KMS-11 (cell line): ENCODE results near the gene BANF2.

Source experiments
- H2AFZ ChIP-seq: fragments of 200-600 bp; sonication (generic); 2 replicates; pipeline ENCODE4 v1.6.1; 2016; ENCODE audit warnings: antibody characterized with exemption, mixed run types, low read depth
- H3K27ac ChIP-seq: fragments of 200-600 bp; sonication (generic); 2 replicates; pipeline ENCODE4 v1.6.1; 2016; ENCODE audit warnings: mild to moderate bottlenecking, mixed run types
- H3K27me3 ChIP-seq: fragments of 200-600 bp; sonication (generic); 2 replicates; pipeline ENCODE4 v1.6.1; 2017; ENCODE audit warnings: mild to moderate bottlenecking, low read depth, mixed run types, moderate library complexity; ENCODE audit not compliant: insufficient read depth
- H3K36me3 ChIP-seq: fragments of 200-600 bp; sonication (generic); 2 replicates; pipeline ENCODE4 v1.6.1; 2017; ENCODE audit warnings: mild to moderate bottlenecking, mixed run types; ENCODE audit not compliant: insufficient read depth
- H3K4me1 ChIP-seq: fragments of 200-600 bp; sonication (generic); 2 replicates; pipeline ENCODE4 v1.6.1; 2016; ENCODE audit warnings: mild to moderate bottlenecking, low read depth, mixed run types; ENCODE audit not compliant: poor library complexity, severe bottlenecking
- H3K4me2 ChIP-seq: fragments of 200-600 bp; sonication (generic); 2 replicates; pipeline ENCODE4 v1.7.0; 2016; ENCODE audit warnings: mild to moderate bottlenecking, mixed run types
- H3K4me3 ChIP-seq: fragments of 200-600 bp; sonication (generic); IDR thresholded peaks from 2 replicates; pipeline ENCODE4 v1.6.1; 2017; ENCODE audit warnings: low read depth, low read length, mixed read lengths; ENCODE audit not compliant: insufficient read depth
- H3K79me2 ChIP-seq: fragments of 200-600 bp; sonication (generic); 2 replicates; pipeline ENCODE4 v1.6.1; 2016; ENCODE audit warnings: low read depth, mixed run types; ENCODE audit not compliant: insufficient read depth
- H3K9ac ChIP-seq: fragments of 200-600 bp; sonication (generic); 2 replicates; pipeline ENCODE4 v1.6.1; 2016; ENCODE audit warnings: mild to moderate bottlenecking, mixed run types
- H4K20me1 ChIP-seq: fragments of 200-600 bp; sonication (generic); 2 replicates; pipeline ENCODE4 v1.6.1; 2016; ENCODE audit warnings: mild to moderate bottlenecking, mixed run types; ENCODE audit not compliant: insufficient read depth
- TF ChIP-seq, protein P1 (sequence below): fragments of 200-600 bp; sonication (generic); conservative IDR thresholded peaks from 2 replicates; pipeline ENCODE4 v1.6.1; 2017; ENCODE audit warnings: low read depth, mild to moderate bottlenecking, antibody characterized with exemption, low read length, moderate library complexity, mixed read lengths

BANF2 gene

DNA sequence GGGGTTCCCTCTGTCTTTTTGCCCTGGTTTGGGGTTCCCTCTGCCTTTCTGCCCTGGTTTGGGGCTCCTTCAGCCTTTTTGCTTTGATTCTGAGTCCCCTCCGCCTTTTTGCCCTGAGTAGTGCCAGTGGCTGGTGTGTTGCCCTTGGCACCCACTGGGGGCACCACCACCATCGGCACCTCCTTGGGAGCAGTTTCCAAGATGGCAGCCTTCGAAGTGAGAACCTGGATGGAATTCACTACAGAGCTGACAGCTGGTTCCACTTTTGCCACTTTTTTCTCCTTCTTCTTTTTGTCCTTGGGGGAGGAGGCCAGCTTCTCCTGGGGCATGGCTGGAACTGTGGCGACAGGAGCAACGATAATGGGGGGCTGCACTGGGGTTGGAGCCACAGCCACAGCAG is 40.0 kb upstream of the BANF2 start:
- Histone ChIP-seq H2AFZ (no peak overlapping the region), H3K27me3 (no peaks in the 10 kb centered on the region), H3K79me2 (peaks cover 15% of the 10 kb centered on the region; the same call in 1 of the 2 replicates), H3K4me2 (no peak overlapping the region), H3K4me1 (peaks cover 20% of the 10 kb centered on the region), H3K9ac (no peak overlapping the region), H3K4me3 (no peak overlapping the region), H3K36me3 (no peaks in the 10 kb centered on the region; the same call in 1 of the 2 replicates), H4K20me1 (no peaks in the 10 kb centered on the region), H3K27ac (no peak overlapping the region)
- TF ChIP-seq, protein P1, sequence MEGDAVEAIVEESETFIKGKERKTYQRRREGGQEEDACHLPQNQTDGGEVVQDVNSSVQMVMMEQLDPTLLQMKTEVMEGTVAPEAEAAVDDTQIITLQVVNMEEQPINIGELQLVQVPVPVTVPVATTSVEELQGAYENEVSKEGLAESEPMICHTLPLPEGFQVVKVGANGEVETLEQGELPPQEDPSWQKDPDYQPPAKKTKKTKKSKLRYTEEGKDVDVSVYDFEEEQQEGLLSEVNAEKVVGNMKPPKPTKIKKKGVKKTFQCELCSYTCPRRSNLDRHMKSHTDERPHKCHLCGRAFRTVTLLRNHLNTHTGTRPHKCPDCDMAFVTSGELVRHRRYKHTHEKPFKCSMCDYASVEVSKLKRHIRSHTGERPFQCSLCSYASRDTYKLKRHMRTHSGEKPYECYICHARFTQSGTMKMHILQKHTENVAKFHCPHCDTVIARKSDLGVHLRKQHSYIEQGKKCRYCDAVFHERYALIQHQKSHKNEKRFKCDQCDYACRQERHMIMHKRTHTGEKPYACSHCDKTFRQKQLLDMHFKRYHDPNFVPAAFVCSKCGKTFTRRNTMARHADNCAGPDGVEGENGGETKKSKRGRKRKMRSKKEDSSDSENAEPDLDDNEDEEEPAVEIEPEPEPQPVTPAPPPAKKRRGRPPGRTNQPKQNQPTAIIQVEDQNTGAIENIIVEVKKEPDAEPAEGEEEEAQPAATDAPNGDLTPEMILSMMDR, result no peak; the same call in 1 of the 2 replicates

- peaks cover 15% of the 10 kb centered on the region; the same call in 1 of the 2 replicates for H3K79me2 ChIP-seq
- no peak overlapping the region for H3K27ac ChIP-seq
- no peaks in the 10 kb centered on the region for H3K27me3 ChIP-seq
- H3K36me3 ChIP-seq, result no peaks in the 10 kb centered on the region; the same call in 1 of the 2 replicates
- TF ChIP-seq, protein P1, result no peak
- H2AFZ ChIP-seq, result no peak overlapping the region
- no peaks in the 10 kb centered on the region for H4K20me1 ChIP-seq
- H3K4me1 ChIP-seq, result peaks cover 29% of the 10 kb centered on the region
- no peak overlapping the region for H3K9ac ChIP-seq
- H3K4me2 ChIP-seq, result no peak overlapping the region
- H3K4me3 ChIP-seq, result no peak overlapping the region
These were observed 39.1 kb upstream of the BANF2 start for GRCh38 chr20:17660667-17661066.

- Histone ChIP-seq H3K27me3 (no peaks in the 10 kb centered on the region), H3K4me2 (no peak overlapping the region), H3K27ac (no peak overlapping the region), H3K4me1 (peaks cover 32% of the 10 kb centered on the region), H3K9ac (no peak overlapping the region), H2AFZ (no peak overlapping the region), H3K79me2 (peaks cover 15% of the 10 kb centered on the region; the same call in 1 of the 2 replicates), H3K36me3 (no peaks in the 10 kb centered on the region; the same call in 1 of the 2 replicates), H3K4me3 (no peak overlapping the region), H4K20me1 (no peaks in the 10 kb centered on the region)
- TF ChIP-seq, protein P1, result no peak
These were observed 38.5 kb upstream of the BANF2 start for GRCh38 chr20:17661121-17661744.

GRCh38 chr20:17662333-17663039 is 37.3 kb upstream of the BANF2 start:
- H3K27ac ChIP-seq, result no peak overlapping the region
- no peaks in the 10 kb centered on the region; the same call in 1 of the 2 replicates for H3K36me3 ChIP-seq
- H4K20me1 ChIP-seq, result no peaks in the 10 kb centered on the region
- H3K27me3 ChIP-seq, result no peaks in the 10 kb centered on the region
- TF ChIP-seq, protein P1, result no peak
- no peak overlapping the region for H3K4me3 ChIP-seq
- no peak overlapping the region for H3K4me2 ChIP-seq
- H2AFZ ChIP-seq, result no peak overlapping the region
- H3K79me2 ChIP-seq, result peaks cover 15% of the 10 kb centered on the region; the same call in 1 of the 2 replicates
- peaks cover 25% of the 10 kb centered on the region for H3K4me1 ChIP-seq
- H3K9ac ChIP-seq, result no peak overlapping the region
